Activated naive CD4-positive, alpha-beta T cell treated with anti-CD3 and anti-CD28 coated beads, Interleukin-2, amount 50 U/mL, for 72 hours (primary cell): ENCODE data around the gene CCDC60. TPM values are rescaled to one million over a fixed set of nuclear protein-coding genes. Genes with fewer than 3 reads are reported as not detected.

Experiments
- ATAC-seq, 2 donors: fragments of 150-1000 bp; cut with Tn5 transposase; 2 replicates each; pipeline ENCODE4 v1.10.0; 2021; ENCODE audit warnings: mild to moderate bottlenecking in 2 of 2, moderate library complexity in 2 of 2
- DNase-seq, 2 donors: peaks; one replicate each; pipeline ENCODE4 v3.0.0; 2021 to 2022; ENCODE audit warnings: low spot score in 2 of 2
- H3K27ac Mint-ChIP-seq, 2 donors: one replicate each; pipeline ENCODE4 v1.8.0; 2022; ENCODE audit warnings: mild to moderate bottlenecking in 2 of 2, mixed read lengths in 2 of 2
- H3K36me3 Mint-ChIP-seq, 2 donors: one replicate each; pipeline ENCODE4 v1.8.0; 2022; ENCODE audit warnings: mixed read lengths in 2 of 2
- H3K9me3 Mint-ChIP-seq, 2 donors: one replicate each; pipeline ENCODE4 v1.8.0; 2022; ENCODE audit warnings: mixed read lengths in 2 of 2
- total RNA-seq, 2 donors: library from RNA; stranded (reverse); gene quantifications; one replicate each; pipeline ENCODE4 v1.2.3, GENCODE V29; 2022

The CCDC60 gene
- not detected for total RNA-seq

GRCh38 chr12:119334430-119335170, at the start of gene CCDC60:
Gene CCDC60, plus strand, starts transcription at chr12:119334729. Its CDS starts 448 bp downstream, at chr12:119335177.
- Mint-ChIP-seq H3K27ac (no peak within 1 kb of the TSS), H3K9me3 (peaks cover 0 to 7% of the 10 kb centered on the region in 2 donors), H3K36me3 (peaks cover 0 to 8% of the 10 kb centered on the region in 2 donors)
- DNase-seq (no peak), ATAC-seq (no peak)

- Mint-ChIP-seq H3K27ac (no peak overlapping the region), H3K9me3 (peaks cover 0 to 4% of the 10 kb centered on the region in 2 donors), H3K36me3 (no peaks in the 10 kb centered on the region)
- ATAC-seq (no peak), DNase-seq (no peak)
Observed at GRCh38 chr12:119288576-119288975, 46.0 kb upstream of the CCDC60 start.

GRCh38 chr12:119292893-119293630, 41.5 kb upstream of the CCDC60 start:
- ATAC-seq: no peak
- no peaks in the 10 kb centered on the region for H3K36me3 Mint-ChIP-seq
- no peak for DNase-seq
- H3K9me3 Mint-ChIP-seq: peaks cover 0 to 4% of the 10 kb centered on the region in 2 donors
- no peak overlapping the region for H3K27ac Mint-ChIP-seq

GRCh38 chr12:119294211-119294610, 40.3 kb upstream of the CCDC60 start:
- ATAC-seq (no peak), DNase-seq (no peak)
- Mint-ChIP-seq H3K36me3 (no peaks in the 10 kb centered on the region), H3K9me3 (no peaks in the 10 kb centered on the region), H3K27ac (no peak overlapping the region)

GRCh38 chr12:119296535-119296934, 38.0 kb upstream of the CCDC60 start:
- H3K27ac Mint-ChIP-seq: no peak overlapping the region
- H3K36me3 Mint-ChIP-seq: no peaks in the 10 kb centered on the region
- DNase-seq: no peak
- ATAC-seq: no peak
- H3K9me3 Mint-ChIP-seq: no peaks in the 10 kb centered on the region

GRCh38 chr12:119299130-119299529, 35.4 kb upstream of the CCDC60 start:
- no peak for DNase-seq
- ATAC-seq: no peak
- Mint-ChIP-seq H3K27ac (no peak overlapping the region), H3K36me3 (no peaks in the 10 kb centered on the region), H3K9me3 (no peaks in the 10 kb centered on the region)

GRCh38 chr12:119301379-119301778, 33.1 kb upstream of the CCDC60 start:
- no peaks in the 10 kb centered on the region for H3K36me3 Mint-ChIP-seq
- DNase-seq (no peak), ATAC-seq (no peak)
- no peaks in the 10 kb centered on the region for H3K9me3 Mint-ChIP-seq
- no peak overlapping the region for H3K27ac Mint-ChIP-seq

- no peaks in the 10 kb centered on the region for H3K9me3 Mint-ChIP-seq
- ATAC-seq (no peak), DNase-seq (no peak)
- no peaks in the 10 kb centered on the region for H3K36me3 Mint-ChIP-seq
- H3K27ac Mint-ChIP-seq: no peak overlapping the region
Observed at GRCh38 chr12:119302451-119303080, 32.0 kb upstream of the CCDC60 start.

GRCh38 chr12:119306593-119306992, 27.9 kb upstream of the CCDC60 start:
- ATAC-seq (no peak), DNase-seq (no peak)
- no peak overlapping the region for H3K27ac Mint-ChIP-seq
- no peaks in the 10 kb centered on the region for H3K9me3 Mint-ChIP-seq
- H3K36me3 Mint-ChIP-seq: no peaks in the 10 kb centered on the region

- no peak for DNase-seq
- H3K9me3 Mint-ChIP-seq: no peaks in the 10 kb centered on the region
- no peak for ATAC-seq
- H3K36me3 Mint-ChIP-seq: no peaks in the 10 kb centered on the region
- no peak overlapping the region for H3K27ac Mint-ChIP-seq
Observed at GRCh38 chr12:119307747-119308146, 26.8 kb upstream of the CCDC60 start.

GRCh38 chr12:119308708-119309456, 25.6 kb upstream of the CCDC60 start:
- no peak for DNase-seq
- H3K27ac Mint-ChIP-seq: no peak overlapping the region

GRCh38 chr12:119311878-119312277, 22.7 kb upstream of the CCDC60 start:
- no peak for ATAC-seq
- no peaks in the 10 kb centered on the region for H3K36me3 Mint-ChIP-seq
- peaks cover 0 to 3% of the 10 kb centered on the region in 2 donors for H3K9me3 Mint-ChIP-seq
- H3K27ac Mint-ChIP-seq: no peak overlapping the region
- no peak for DNase-seq

More at GRCh38 chr12:119308708-119309456, 25.6 kb upstream of the CCDC60 start:
- no peaks in the 10 kb centered on the region for H3K36me3 Mint-ChIP-seq
- ATAC-seq: no peak
- no peaks in the 10 kb centered on the region for H3K9me3 Mint-ChIP-seq

- DNase-seq (no peak), ATAC-seq (no peak)
- Mint-ChIP-seq H3K9me3 (peaks cover 0 to 3% of the 10 kb centered on the region in 2 donors), H3K27ac (no peak overlapping the region), H3K36me3 (no peaks in the 10 kb centered on the region)
Observed at GRCh38 chr12:119312904-119313303, 21.6 kb upstream of the CCDC60 start.

GRCh38 chr12:119314290-119314689, 20.2 kb upstream of the CCDC60 start:
- ATAC-seq (no peak), DNase-seq (no peak)
- H3K36me3 Mint-ChIP-seq: no peaks in the 10 kb centered on the region
- peaks cover 0 to 3% of the 10 kb centered on the region in 2 donors for H3K9me3 Mint-ChIP-seq
- H3K27ac Mint-ChIP-seq: no peak overlapping the region

GRCh38 chr12:119319638-119320037, 14.9 kb upstream of the CCDC60 start:
- H3K36me3 Mint-ChIP-seq: no peaks in the 10 kb centered on the region
- no peak overlapping the region for H3K27ac Mint-ChIP-seq
- ATAC-seq (no peak), DNase-seq (no peak)
- peaks cover 0 to 3% of the 10 kb centered on the region in 2 donors for H3K9me3 Mint-ChIP-seq

- no peak for ATAC-seq
- no peaks in the 10 kb centered on the region for H3K36me3 Mint-ChIP-seq
- H3K9me3 Mint-ChIP-seq: no peaks in the 10 kb centered on the region
- DNase-seq: no peak
- no peak overlapping the region for H3K27ac Mint-ChIP-seq
Observed at GRCh38 chr12:119320678-119321077, 13.9 kb upstream of the CCDC60 start.

GRCh38 chr12:119322301-119322723, 12.2 kb upstream of the CCDC60 start:
- ATAC-seq (no peak), DNase-seq (no peak)
- no peak overlapping the region for H3K27ac Mint-ChIP-seq
- no peaks in the 10 kb centered on the region for H3K9me3 Mint-ChIP-seq
- H3K36me3 Mint-ChIP-seq: no peaks in the 10 kb centered on the region
